Neural cell (in vitro differentiated cells): ENCODE data around the gene ACSM4. TPM values are rescaled to one million over a fixed set of nuclear protein-coding genes. Genes with fewer than 3 reads are reported as not detected.

Source experiments
- H2AFZ ChIP-seq: fragments of 200-600, 300-800 bp; sonication (generic), shearing (Covaris generic); 2 replicates; pipeline ENCODE4 v1.6.0; 2014; ENCODE audit warnings: low read depth, mild to moderate bottlenecking, antibody characterized with exemption, low read length, moderate library complexity
- H3F3A ChIP-seq: fragments of 200-600 bp; shearing (Covaris generic); 2 replicates; pipeline ENCODE4 v1.6.1; 2016; ENCODE audit warnings: mild to moderate bottlenecking, moderate library complexity, mixed read lengths, antibody characterized with exemption, low read length; ENCODE audit not compliant: insufficient read depth, poor library complexity, severe bottlenecking
- H3K27ac ChIP-seq: fragments of 200-600, 300-800 bp; sonication (generic), shearing (Covaris generic); 2 replicates; pipeline ENCODE4 v1.5.1; 2014; ENCODE audit warnings: mild to moderate bottlenecking, low read length, moderate library complexity
- H3K27me3 ChIP-seq: fragments of 300-800, 200-600 bp; sonication (generic), shearing (Covaris generic); 2 replicates; pipeline ENCODE4 v1.6.0; 2014; ENCODE audit warnings: mild to moderate bottlenecking, low read depth, low read length, moderate library complexity; ENCODE audit not compliant: insufficient read depth
- H3K36me3 ChIP-seq: fragments of 300-800, 200-600 bp; sonication (generic), shearing (Covaris generic); 2 replicates; pipeline ENCODE4 v1.5.1; 2014; ENCODE audit warnings: mild to moderate bottlenecking, antibody characterized with exemption, low read length, moderate library complexity; ENCODE audit not compliant: insufficient read depth
- H3K4me2 ChIP-seq: fragments of 300-800, 200-600 bp; sonication (generic), shearing (Covaris generic); 2 replicates; pipeline ENCODE4 v1.6.0; 2014; ENCODE audit warnings: mild to moderate bottlenecking, low read length
- H3K4me3 ChIP-seq: fragments of 300-800, 200-600 bp; sonication (generic), shearing (Covaris generic); 2 replicates; pipeline ENCODE4 v1.5.1; 2014; ENCODE audit warnings: mild to moderate bottlenecking, low read length, moderate library complexity
- H3K79me2 ChIP-seq: fragments of 200-600 bp; shearing (Covaris generic); replicated peaks from 2 replicates; pipeline ENCODE4 v1.6.0; 2014; ENCODE audit warnings: mild to moderate bottlenecking, low read length, moderate library complexity; ENCODE audit not compliant: insufficient read depth
- H3K9ac ChIP-seq: fragments of 300-800, 200-600 bp; sonication (generic), shearing (Covaris generic); 2 replicates; pipeline ENCODE4 v1.6.1; 2016; ENCODE audit warnings: mild to moderate bottlenecking, low read length, mixed read lengths
- H3K9me2 ChIP-seq: fragments of 200-600 bp; shearing (Covaris generic); 2 replicates; pipeline ENCODE4 v1.6.1; 2016; ENCODE audit warnings: mild to moderate bottlenecking, low read length, mixed read lengths; ENCODE audit not compliant: insufficient read depth
- H3K9me3 ChIP-seq: fragments of 200-600, 300-800 bp; sonication (generic), shearing (Covaris generic); 2 replicates; pipeline ENCODE4 v1.6.1; 2016; ENCODE audit warnings: mild to moderate bottlenecking, mixed run types, low read length, moderate library complexity, mixed read lengths
- H4K20me1 ChIP-seq: fragments of 200-600 bp; shearing (Covaris generic); 2 replicates; pipeline ENCODE4 v1.6.1; 2016; ENCODE audit warnings: mild to moderate bottlenecking, mixed run types; ENCODE audit not compliant: insufficient read depth
- CTCF ChIP-seq: fragments of 450-650 bp; IDR thresholded peaks from 2 replicates; pipeline ENCODE4 v1.5.1; 2014; ENCODE audit warnings: antibody characterized with exemption, mild to moderate bottlenecking, moderate library complexity; ENCODE audit not compliant: poor library complexity, severe bottlenecking
- EP300 ChIP-seq: fragments of 450-650 bp; conservative IDR thresholded peaks from 2 replicates; pipeline ENCODE4 v1.6.1; 2014; ENCODE audit warnings: antibody characterized with exemption, mild to moderate bottlenecking, moderate library complexity; ENCODE audit not compliant: poor library complexity, severe bottlenecking
- EZH2 ChIP-seq: fragments of 200-600, 300-800 bp; shearing (Covaris generic), sonication (generic); IDR thresholded peaks from 2 replicates; pipeline ENCODE4 v1.6.1; 2014; ENCODE audit warnings: antibody characterized with exemption, low read length, borderline replicate concordance, mild to moderate bottlenecking; ENCODE audit not compliant: insufficient read depth, poor library complexity, severe bottlenecking
- MXI1 ChIP-seq: fragments of 450-650 bp; conservative IDR thresholded peaks from 2 replicates; pipeline ENCODE4 v1.6.1; 2014; ENCODE audit warnings: antibody characterized with exemption, mild to moderate bottlenecking; ENCODE audit not compliant: poor library complexity, severe bottlenecking
- POLR2AphosphoS5 ChIP-seq: IDR thresholded peaks from 2 replicates; pipeline ENCODE4 v1.6.1; 2012
- RAD21 ChIP-seq: fragments of 450-650 bp; conservative IDR thresholded peaks from 2 replicates; pipeline ENCODE4 v1.6.1; 2014; ENCODE audit warnings: antibody characterized with exemption, mild to moderate bottlenecking, moderate library complexity
- REST ChIP-seq: IDR thresholded peaks from 2 replicates; pipeline ENCODE4 v1.6.1; 2012; ENCODE audit warnings: borderline replicate concordance
- SMC3 ChIP-seq: fragments of 450-650 bp; conservative IDR thresholded peaks from 2 replicates; pipeline ENCODE4 v1.6.1; 2014; ENCODE audit warnings: antibody characterized with exemption, mild to moderate bottlenecking, moderate library complexity; ENCODE audit not compliant: poor library complexity
- TAF1 ChIP-seq: IDR thresholded peaks from 2 replicates; pipeline ENCODE4 v1.6.1; 2012; ENCODE audit warnings: low read depth
- polyA plus RNA-seq: library from polyadenylated mRNA; depleted of rRNA; stranded (reverse); fragments of >200 nt; gene quantifications from 2 replicates; pipeline ENCODE4 v1.2.3, GENCODE V29; 2014

Gene ACSM4
- polyA plus RNA-seq, 1 donor from 2014 or later = not detected

GRCh38 chr12:7302266-7302986 is 1.4 kb upstream of the ACSM4 start:
- Histone ChIP-seq H3K9me3 (no peaks in the 10 kb centered on the region), H4K20me1 (no peaks in the 10 kb centered on the region), H3K36me3 (no peaks in the 10 kb centered on the region), H3K27me3 (no peaks in the 10 kb centered on the region), H3K9me2 (no peaks in the 10 kb centered on the region), H2AFZ (no peak overlapping the region), H3F3A (no peaks in the 10 kb centered on the region), H3K9ac (no peak overlapping the region), H3K4me2 (no peak overlapping the region), H3K79me2 (no peaks in the 10 kb centered on the region), H3K27ac (no peak overlapping the region), H3K4me3 (no peak overlapping the region)
- TF ChIP-seq SMC3 (no peak), REST (no peak), POLR2AphosphoS5 (no peak), TAF1 (no peak), RAD21 (no peak), EP300 (no peak)

- Histone ChIP-seq H4K20me1 (no peaks in the 10 kb centered on the region), H3K36me3 (no peaks in the 10 kb centered on the region), H3K9me2 (no peaks in the 10 kb centered on the region), H3K27ac (no peak overlapping the region), H3K9me3 (no peaks in the 10 kb centered on the region), H3K9ac (no peak overlapping the region), H3F3A (no peaks in the 10 kb centered on the region), H2AFZ (no peak overlapping the region), H3K4me2 (no peak overlapping the region), H3K79me2 (no peaks in the 10 kb centered on the region), H3K4me3 (no peak overlapping the region), H3K27me3 (no peaks in the 10 kb centered on the region)
- TF ChIP-seq MXI1 = no peak
- no peak for TF ChIP-seq SMC3
- TF ChIP-seq TAF1 = no peak
- no peak for TF ChIP-seq REST
- TF ChIP-seq POLR2AphosphoS5 = no peak
- no peak for TF ChIP-seq RAD21
- TF ChIP-seq EZH2 = no peak
- no peak for TF ChIP-seq CTCF
- TF ChIP-seq EP300 = no peak
These were observed 642 bp upstream of the ACSM4 start for GRCh38 chr12:7303230-7303629.
